GM19099 (cell line): ENCODE data around the gene FLOT1.

Experiments used
- POLR2A ChIP-seq: IDR thresholded peaks from 3 replicates; pipeline ENCODE4 v1.6.1; 2011; ENCODE audit warnings: low read depth; ENCODE audit not compliant: insufficient read length; ENCODE audit errors: extremely low read depth

FLOT1 gene

GRCh38 chr6:30742316-30743098, at the start of gene FLOT1:
FLOT1 (minus strand) TSS chr6:30742687; CDS start chr6:30742189, 498 bp downstream.
- TF ChIP-seq POLR2A, result peak; percentile 68

DNA sequence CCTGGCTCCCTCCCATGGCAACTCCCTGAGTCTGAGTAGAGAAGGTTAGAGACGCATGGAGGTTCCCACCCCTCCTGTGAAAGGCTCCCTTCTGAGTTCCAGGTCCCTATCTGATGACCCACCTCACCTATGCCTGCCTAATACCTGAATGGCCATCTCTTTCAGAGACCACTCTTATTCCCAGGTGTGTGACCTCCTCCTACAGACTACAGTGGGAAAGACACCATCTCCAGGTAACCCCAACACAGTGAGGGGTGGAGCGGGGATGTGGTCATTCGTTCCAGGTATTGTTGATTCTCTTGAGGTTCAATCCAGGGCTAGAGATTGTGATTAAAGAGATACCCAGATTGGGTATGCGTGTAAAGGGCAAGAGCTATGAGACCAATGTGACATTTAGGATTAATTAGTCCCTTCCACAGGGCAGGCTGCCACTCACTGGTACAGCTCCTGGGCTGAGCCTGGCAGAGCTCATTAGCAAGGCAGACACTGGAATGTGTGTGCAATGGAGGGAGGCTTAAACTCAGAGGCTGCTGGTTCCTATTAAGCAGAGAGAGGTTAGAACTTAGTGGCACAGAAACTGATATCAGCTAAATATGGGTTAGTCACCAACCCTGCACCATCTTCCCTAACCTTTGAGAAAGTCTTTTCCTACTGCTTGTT, 48.4 kb upstream of the FLOT1 start:
- no peak for TF ChIP-seq POLR2A

GRCh38 chr6:30789606-30790005, 47.1 kb upstream of the FLOT1 start:
- no peak for TF ChIP-seq POLR2A

GRCh38 chr6:30787954-30788353, 45.5 kb upstream of the FLOT1 start:
- no peak for TF ChIP-seq POLR2A

DNA sequence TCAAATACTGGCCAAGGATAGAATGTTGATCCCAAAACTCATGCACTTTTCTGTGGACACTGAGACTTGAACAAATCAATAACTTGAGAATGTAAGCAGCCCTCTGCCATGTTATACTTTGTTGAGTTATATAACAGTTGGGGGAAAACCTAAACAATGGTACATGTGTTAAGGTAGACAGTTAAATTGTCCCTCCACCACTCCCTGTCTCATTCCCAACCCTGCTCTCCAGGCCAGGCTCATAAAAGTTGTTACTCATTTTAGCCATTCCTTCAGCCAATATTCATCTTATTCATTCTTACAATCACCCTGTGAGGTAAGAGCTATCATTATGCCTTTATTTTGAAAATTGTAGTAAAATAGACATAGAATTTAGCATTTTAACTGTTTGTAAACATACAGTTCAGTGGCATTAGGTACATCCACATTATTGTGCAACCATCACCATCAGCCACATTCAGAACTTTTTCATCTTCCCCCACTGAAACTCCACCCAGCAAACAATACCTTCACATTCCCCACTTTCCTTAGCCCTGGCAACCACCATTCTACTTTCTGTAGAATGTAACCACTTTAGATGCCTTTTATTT, 40.0 kb upstream of the FLOT1 start:
- TF ChIP-seq POLR2A, result no peak

GRCh38 chr6:30781743-30782424, 39.4 kb upstream of the FLOT1 start:
- TF ChIP-seq POLR2A, result no peak

- no peak for TF ChIP-seq POLR2A
These were observed 38.9 kb upstream of the FLOT1 start for GRCh38 chr6:30781395-30781742.

DNA sequence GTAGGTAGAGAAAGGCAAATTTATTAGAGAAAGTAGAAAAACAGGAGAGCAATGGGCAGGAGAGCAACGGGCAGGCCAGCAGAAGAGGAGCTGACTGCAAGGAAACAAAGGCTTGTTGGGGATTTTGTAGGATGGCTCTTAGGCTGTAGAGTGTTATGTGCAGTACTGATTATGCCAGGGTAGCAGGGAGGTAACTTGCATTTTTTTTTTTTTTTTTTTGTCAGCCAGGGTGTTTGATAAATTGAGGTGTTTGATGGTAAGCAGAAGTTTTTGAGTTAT, 38.1 kb upstream of the FLOT1 start:
- no peak for TF ChIP-seq POLR2A

DNA sequence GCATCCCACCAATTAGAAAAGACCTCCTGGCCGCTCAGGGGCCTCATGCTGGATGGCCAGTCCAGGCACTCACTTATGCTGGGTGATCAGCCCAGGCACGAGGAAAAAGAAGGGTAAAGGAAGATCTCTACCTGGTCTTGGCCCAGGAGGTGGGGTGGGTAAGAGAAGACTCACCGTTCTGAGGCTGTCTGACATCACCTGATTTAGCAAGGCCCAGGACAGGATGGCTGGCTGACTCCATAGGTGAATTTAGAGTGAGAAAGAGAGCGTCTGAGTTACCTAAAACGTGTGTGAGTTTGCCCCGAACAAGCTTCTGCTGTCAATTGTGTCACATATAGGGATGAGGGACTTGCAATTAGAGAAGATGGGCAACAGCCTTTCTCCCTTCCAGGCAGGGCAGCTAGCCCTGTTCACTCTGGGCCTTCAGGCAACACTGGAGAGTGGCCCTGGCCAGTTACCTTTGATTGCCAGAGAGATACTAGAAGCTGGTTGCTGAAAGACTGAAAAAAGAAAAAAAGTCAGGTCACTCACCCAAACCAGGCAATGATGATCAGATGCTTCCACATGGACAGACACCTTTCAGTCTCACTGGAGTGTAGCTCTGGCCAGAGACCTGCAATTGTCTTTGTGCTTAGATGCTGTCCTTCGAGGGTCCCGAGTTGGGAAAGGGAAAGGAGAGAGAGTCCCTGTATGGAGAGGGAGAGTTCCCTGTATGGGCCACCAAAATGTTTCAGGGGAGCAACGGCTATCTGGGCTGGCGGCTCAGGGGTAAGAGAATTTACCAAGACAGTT, 37.6 kb upstream of the FLOT1 start:
- TF ChIP-seq POLR2A, result no peak

DNA sequence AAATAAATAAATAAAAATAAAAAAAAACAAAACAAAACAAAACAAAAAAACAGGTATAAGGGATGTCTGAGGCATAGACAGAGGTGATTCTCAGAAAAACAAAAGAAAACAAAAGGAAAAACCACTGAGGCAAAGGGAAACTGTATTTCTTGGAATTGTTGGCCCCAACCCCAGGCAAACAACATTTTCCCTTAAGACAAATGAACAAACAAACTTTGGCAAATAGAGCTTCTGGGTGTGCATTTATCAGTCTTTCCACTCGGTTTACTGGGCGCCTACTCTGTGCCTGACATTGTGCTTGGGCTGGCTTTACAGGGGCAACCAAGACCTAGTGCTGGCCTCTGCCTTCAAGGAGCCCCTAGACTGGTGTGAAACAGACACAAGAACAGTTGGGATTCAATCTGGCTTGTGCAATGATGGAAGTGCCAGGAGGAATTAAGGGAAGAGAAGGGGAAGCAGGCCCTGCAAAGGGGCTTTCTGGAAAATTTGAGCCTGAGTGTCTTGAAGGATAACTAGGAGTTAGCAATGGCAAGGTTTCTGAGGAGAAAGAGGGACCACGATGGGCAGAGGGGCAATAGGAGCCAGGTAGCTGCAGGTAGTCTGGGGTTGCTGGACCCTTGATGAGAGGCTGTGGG, 35.6 kb upstream of the FLOT1 start:
- TF ChIP-seq POLR2A, result no peak

DNA sequence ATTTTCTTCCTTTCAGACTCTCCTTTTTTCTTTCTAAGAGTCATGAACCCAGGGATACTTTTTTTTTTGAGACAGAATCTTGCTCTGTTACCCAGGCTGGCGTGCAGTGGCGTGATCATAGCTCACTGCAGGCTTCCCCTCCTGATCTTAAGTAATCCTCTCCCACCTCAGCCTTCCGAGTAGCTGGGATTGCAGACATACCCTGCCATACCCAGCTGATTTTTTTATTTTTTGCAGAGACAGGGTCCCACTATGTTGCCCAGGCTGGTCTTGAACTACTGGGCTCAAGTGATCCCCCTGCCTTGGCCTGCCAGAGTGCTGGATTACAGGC, 34.6 kb upstream of the FLOT1 start:
- no peak for TF ChIP-seq POLR2A

GRCh38 chr6:30776390-30777154, 34.1 kb upstream of the FLOT1 start:
- no peak for TF ChIP-seq POLR2A

- no peak for TF ChIP-seq POLR2A
These were observed 32.6 kb upstream of the FLOT1 start for GRCh38 chr6:30775104-30775503.

- TF ChIP-seq POLR2A, result no peak
These were observed 32.2 kb upstream of the FLOT1 start for GRCh38 chr6:30774701-30775100.
